CD1c-positive myeloid dendritic cell (primary cell): Measurements from ENCODE around the gene PDE4D.

Source experiments
- DNase-seq: peaks from one replicate; pipeline ENCODE4 v3.0.0-alpha.2; 2016; ENCODE audit errors: extremely low spot score

The PDE4D gene

GRCh38 chr5:59040024-59040803 lies 853.3 kb downstream of the PDE4D start:
- peak; percentile 12 for DNase-seq

DNA sequence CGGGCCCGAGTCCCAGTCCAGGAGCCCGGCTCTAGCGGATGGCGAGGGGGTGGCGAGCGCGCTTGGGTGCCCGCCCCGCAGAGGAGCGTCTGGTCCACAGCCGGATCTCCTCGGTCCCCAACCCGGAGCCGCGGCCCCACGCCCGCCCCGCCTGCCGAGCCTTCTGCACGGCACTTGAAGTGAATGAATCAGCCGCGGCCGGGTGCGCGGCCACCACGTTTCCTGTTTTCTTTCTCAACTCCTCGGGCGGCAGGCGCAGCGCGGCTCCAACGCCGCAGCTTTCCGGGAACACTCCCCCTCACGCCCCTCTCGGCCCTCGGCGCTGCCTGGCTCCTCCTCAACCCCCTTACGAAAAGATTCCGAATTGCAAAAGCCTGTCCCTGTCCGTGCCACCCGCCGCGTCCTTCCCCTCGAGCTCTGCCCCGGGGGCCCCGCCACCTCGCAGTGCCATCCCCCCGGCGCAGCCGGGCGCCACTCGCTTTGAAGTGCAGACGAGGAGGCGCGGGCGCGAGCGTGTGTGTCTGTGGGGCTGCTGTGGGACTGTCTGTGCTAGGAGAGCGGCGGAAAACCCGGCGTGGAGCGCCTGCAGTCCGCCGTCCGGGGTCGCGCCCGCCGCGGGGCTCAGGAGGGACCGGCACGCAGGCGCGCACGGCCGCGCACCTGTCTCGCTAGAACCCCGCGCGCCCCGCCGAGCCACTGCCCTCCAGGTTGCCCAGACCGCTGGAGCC lies 854.1 kb downstream of the PDE4D start:
- DNase-seq, result peak; percentile 90

GRCh38 chr5:59038798-59039295 lies 854.7 kb downstream of the PDE4D start:
- no peak for DNase-seq

- DNase-seq, result peak; percentile 32
These were observed 855.4 kb downstream of the PDE4D start for GRCh38 chr5:59037941-59038797.

DNA sequence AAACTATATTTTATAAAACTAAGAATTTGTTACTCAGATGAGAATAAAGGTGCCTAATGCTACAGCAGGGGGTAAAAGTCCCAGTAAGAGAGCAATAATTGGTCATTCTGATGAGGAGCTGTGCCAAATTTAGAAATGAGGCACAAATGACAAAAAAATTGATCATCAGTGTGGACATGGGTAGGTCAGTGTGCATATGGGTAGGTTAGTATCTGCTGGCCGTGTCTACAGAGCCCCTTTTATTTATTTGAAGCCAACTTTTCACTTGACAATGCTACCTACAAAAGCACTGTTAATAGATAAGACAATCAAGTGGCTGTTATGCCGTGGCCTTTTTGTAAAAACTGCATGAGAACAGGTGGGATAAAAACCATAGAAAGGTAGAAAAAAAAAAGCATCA lies 856.1 kb downstream of the PDE4D start:
- no peak for DNase-seq

- DNase-seq, result no peak
These were observed 856.5 kb downstream of the PDE4D start for GRCh38 chr5:59037041-59037440.

DNA sequence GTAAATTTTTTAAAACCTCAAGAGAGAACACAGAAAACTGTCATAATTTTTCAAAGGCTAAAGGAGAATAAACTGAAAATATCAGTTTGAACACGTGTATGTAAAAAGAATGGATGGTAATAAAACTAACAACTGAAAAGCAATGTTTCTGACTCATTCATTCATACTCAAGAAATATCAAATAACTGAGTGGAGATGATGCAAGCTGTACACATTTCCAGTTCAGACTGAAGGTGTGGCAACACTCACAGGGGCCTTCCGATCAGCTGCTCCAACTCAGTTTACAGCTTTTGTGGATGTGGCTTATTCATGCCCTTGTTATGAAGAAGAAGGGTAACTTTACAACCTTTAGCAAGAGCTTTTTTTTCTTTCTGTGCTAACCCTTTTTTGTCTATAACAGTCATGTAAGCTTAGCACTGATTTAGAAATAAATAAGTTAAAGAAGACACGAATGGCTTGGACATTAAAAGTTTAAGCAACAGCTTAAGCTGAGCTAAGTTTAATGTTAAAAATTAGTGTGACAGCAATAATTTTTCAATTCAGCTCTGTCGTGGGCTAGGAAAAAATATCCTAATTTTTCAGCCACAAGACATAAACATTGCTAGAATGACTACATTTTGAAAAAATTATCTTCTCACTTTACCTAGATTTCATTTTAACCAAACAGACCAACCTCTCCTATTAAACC lies 857.1 kb downstream of the PDE4D start:
- DNase-seq, result peak; percentile 27

GRCh38 chr5:59035681-59036080 lies 857.8 kb downstream of the PDE4D start:
- DNase-seq, result no peak

GRCh38 chr5:59034498-59035186 lies 858.9 kb downstream of the PDE4D start:
- DNase-seq, result peak; percentile 30

GRCh38 chr5:59027145-59027907 lies 866.2 kb downstream of the PDE4D start:
- DNase-seq, result no peak

- no peak for DNase-seq
These were observed 867.8 kb downstream of the PDE4D start for GRCh38 chr5:59025734-59026133.

- DNase-seq, result no peak
These were observed 871.5 kb downstream of the PDE4D start for GRCh38 chr5:59021837-59022514.

GRCh38 chr5:59021286-59021673 lies 872.2 kb downstream of the PDE4D start:
- no peak for DNase-seq

GRCh38 chr5:59020611-59021285 lies 872.8 kb downstream of the PDE4D start:
- no peak for DNase-seq

DNA sequence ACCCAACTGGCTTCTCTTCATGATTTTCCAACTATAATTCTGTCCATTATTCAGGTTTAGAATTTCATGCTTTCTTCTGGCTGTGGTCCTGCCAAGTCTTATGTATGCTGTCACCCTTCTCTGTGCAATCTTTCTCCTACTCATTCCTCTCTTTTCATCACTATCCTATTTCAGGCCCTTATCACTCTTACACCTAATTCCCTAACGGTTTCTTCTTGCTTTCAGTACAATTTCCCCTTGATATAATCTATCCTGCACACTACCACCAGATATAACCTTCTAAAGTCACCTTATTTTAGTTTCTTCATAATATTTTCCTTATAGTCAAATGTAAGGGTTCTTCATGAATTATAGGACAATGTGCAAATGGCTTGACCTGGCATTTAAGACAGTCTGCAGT lies 874.4 kb downstream of the PDE4D start:
- no peak for DNase-seq

DNA sequence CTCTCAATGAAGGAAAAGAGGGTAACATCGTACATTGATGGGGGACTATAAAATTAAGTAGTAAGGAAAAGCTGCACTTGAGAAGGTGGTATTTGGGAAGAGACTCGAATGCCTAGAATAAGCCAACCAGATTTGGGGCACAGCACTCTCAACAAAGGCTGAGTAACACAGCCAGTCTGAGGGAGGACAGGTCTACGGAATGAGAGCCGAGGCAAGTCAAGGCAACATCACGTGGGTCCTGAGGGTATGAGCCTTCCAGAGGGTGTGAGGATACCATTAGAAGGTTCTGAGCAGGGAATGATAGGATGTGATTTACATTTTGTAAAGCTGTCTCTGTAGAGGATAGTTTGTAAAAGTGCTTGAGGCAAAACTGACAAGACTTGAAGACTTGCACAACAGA lies 876.6 kb downstream of the PDE4D start:
- DNase-seq, result no peak

DNA sequence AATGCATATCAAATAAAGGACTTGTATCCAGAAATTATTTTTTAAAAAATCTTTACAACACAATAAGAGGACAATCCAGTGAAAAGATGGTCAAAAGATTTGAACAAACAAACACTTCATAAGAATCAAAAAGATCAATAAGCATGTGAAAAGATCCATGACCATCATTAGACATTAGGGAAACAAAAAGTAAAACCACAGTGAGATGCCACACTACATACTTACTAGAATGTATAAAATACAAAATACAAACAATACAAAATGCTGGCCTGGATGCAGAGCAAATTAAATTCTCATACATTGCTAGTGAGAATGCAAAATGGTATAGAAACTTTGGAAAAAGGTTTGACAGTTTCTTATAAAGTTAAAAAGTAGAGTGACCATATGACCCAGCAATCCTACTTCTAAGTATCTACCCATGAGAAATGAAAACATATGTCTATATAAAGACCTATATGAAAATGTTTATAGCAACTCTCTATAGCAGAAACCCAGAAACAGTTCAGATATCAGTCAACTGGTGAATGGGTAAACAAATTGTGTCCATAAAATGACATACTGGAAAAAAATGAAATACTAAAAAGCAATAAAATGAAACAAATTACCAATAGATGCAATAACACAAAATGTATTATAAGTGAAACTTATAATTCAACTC lies 884.6 kb downstream of the PDE4D start:
- DNase-seq, result no peak

DNA sequence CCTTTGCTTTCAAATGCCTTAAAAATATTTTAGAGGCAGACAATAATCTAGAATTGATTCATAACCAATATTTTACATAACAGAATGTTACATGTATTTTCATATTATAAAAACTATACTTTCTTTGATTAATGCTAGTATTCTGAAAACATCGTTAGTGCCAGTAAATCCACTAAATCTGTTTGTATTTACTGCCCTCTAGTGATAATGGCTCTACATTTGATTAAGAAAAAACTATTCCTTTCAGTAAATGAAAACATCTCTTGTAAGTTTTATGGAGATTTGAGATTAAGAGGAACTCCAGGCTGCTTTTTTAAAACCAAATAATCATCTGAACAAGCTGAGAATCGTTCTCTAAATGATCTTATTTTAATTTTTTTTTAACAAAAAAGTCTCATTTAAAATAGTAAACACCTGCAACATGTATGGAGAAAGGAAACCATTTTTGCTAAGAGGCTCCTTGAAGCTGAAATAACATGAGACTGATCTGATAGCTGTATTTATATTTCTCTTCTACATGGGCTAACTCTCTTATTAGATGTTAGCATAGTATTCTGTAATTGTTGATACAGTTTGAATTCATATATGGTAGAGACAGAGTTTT lies 886.0 kb downstream of the PDE4D start:
- peak; percentile 48 for DNase-seq
